GM23338 (cell line): ENCODE data around the gene TOR2A. TPM values are rescaled to one million over a fixed set of nuclear protein-coding genes. Genes with fewer than 3 reads are reported as not detected.
A peak's percentile ranks its signal among the peaks of the same experiment; 100 is the strongest.

Experiments used
- ATAC-seq: fragments of 200-7000 bp; cut with Tn5 transposase; 3 replicates; pipeline ENCODE4 v1.9.1; 2020
- DNase-seq: peaks from one replicate; pipeline ENCODE4 v3.0.0-alpha.2; 2015; ENCODE audit warnings: low spot score
- H2AFZ ChIP-seq: fragments of 200-600 bp; sonication (generic); 2 replicates; pipeline ENCODE4 v1.8.0; 2016; ENCODE audit warnings: antibody characterized with exemption, mild to moderate bottlenecking, moderate library complexity
- H3F3A ChIP-seq: fragments of 200-600 bp; sonication (generic); replicated peaks from 2 replicates; pipeline ENCODE4 v1.8.0; 2017; ENCODE audit warnings: antibody characterized with exemption, mixed run types, low read depth
- H3K27ac ChIP-seq: fragments of 200-600 bp; sonication (generic); 2 replicates; pipeline ENCODE4 v1.6.1; 2016; ENCODE audit warnings: low read depth
- H3K27me3 ChIP-seq: fragments of 200-600 bp; sonication (generic); 2 replicates; pipeline ENCODE4 v1.8.0; 2016; ENCODE audit warnings: mild to moderate bottlenecking, mixed run types, moderate library complexity; ENCODE audit not compliant: insufficient read depth
- H3K36me3 ChIP-seq: fragments of 200-600 bp; sonication (generic); 2 replicates; pipeline ENCODE4 v1.8.0; 2016; ENCODE audit warnings: mild to moderate bottlenecking; ENCODE audit not compliant: insufficient read depth
- H3K4me1 ChIP-seq: fragments of 200-600 bp; sonication (generic); 2 replicates; pipeline ENCODE4 v1.8.0; 2016; ENCODE audit warnings: mild to moderate bottlenecking, moderate library complexity; ENCODE audit not compliant: insufficient read depth
- H3K4me2 ChIP-seq: fragments of 200-600 bp; sonication (generic); 2 replicates; pipeline ENCODE4 v1.7.1; 2017; ENCODE audit warnings: mixed run types
- H3K4me3 ChIP-seq: fragments of 200-600 bp; sonication (generic); 2 replicates; pipeline ENCODE4 v1.6.1; 2016; ENCODE audit warnings: mixed run types
- H3K79me2 ChIP-seq: fragments of 200-600 bp; sonication (generic); replicated peaks from 2 replicates; pipeline ENCODE4 v1.8.0; 2017; ENCODE audit warnings: mild to moderate bottlenecking; ENCODE audit not compliant: insufficient read depth
- H3K9me2 ChIP-seq: fragments of 200-600 bp; sonication (generic); 2 replicates; pipeline ENCODE4 v1.8.0; 2017; ENCODE audit not compliant: insufficient read depth
- H4K20me1 ChIP-seq: fragments of 200-600 bp; sonication (generic); replicated peaks from 2 replicates; pipeline ENCODE4 v1.8.0; 2017; ENCODE audit warnings: mild to moderate bottlenecking; ENCODE audit not compliant: insufficient read depth
- H3K27ac Mint-ChIP-seq: 2 replicates; pipeline ENCODE4 v1.8.0; 2020; ENCODE audit warnings: inconsistent platforms, mild to moderate bottlenecking, moderate library complexity, mixed read lengths
- H3K27me3 Mint-ChIP-seq: 3 replicates; pipeline ENCODE4 v1.8.0; 2022; ENCODE audit warnings: low read depth, mild to moderate bottlenecking, moderate library complexity, mixed read lengths, inconsistent platforms; ENCODE audit not compliant: insufficient read depth, poor library complexity
- H3K36me3 Mint-ChIP-seq: 3 replicates; pipeline ENCODE4 v1.8.0; 2021; ENCODE audit warnings: low read depth, mild to moderate bottlenecking, inconsistent platforms, moderate library complexity, mixed read lengths
- H3K4me1 Mint-ChIP-seq: 3 replicates; pipeline ENCODE4 v1.8.0; 2020; ENCODE audit warnings: mild to moderate bottlenecking, inconsistent platforms, mixed read lengths
- H3K4me3 Mint-ChIP-seq: 3 replicates; pipeline ENCODE4 v1.8.0; 2021; ENCODE audit warnings: moderate library complexity, mild to moderate bottlenecking, inconsistent platforms, mixed read lengths
- H3K9me3 Mint-ChIP-seq: 3 replicates; pipeline ENCODE4 v1.8.0; 2020; ENCODE audit warnings: moderate library complexity, mild to moderate bottlenecking, inconsistent platforms, mixed read lengths
- CREB1 ChIP-seq: fragments of 250-450 bp; sonication (Bioruptor Pico); IDR thresholded peaks from 2 replicates; pipeline ENCODE4 v1.5.0; 2020; ENCODE audit warnings: low read depth, mild to moderate bottlenecking, moderate library complexity
- ETS1 ChIP-seq: IDR thresholded peaks from 2 replicates; pipeline ENCODE4 v1.6.1; 2016; ENCODE audit warnings: antibody characterized with exemption
- EZH2 ChIP-seq: fragments of 200-600 bp; sonication (generic); IDR thresholded peaks from one replicate; pipeline ENCODE4 v1.8.0; 2017; ENCODE audit warnings: antibody characterized with exemption, mild to moderate bottlenecking, low read depth; ENCODE audit not compliant: unreplicated experiment
- EZH2phosphoT487 ChIP-seq: fragments of 200-600 bp; sonication (generic); IDR thresholded peaks from one replicate; pipeline ENCODE4 v1.8.1; 2018; ENCODE audit warnings: antibody characterized with exemption; ENCODE audit not compliant: unreplicated experiment
- JUNB ChIP-seq: IDR thresholded peaks from one replicate; pipeline ENCODE4 v1.6.1; 2016; ENCODE audit warnings: antibody characterized with exemption; ENCODE audit not compliant: unreplicated experiment
- NANOG ChIP-seq: IDR thresholded peaks from 2 replicates; pipeline ENCODE4 v1.6.1; 2016; ENCODE audit warnings: antibody characterized with exemption, borderline replicate concordance
- REST ChIP-seq: IDR thresholded peaks from one replicate; pipeline ENCODE4 v1.6.1; 2018; ENCODE audit warnings: antibody characterized with exemption; ENCODE audit not compliant: unreplicated experiment
- ZNF114 ChIP-seq: fragments of 250-450 bp; sonication (Bioruptor Pico); IDR thresholded peaks from 2 replicates; pipeline ENCODE4 v1.5.0; 2020; ENCODE audit warnings: mild to moderate bottlenecking, moderate library complexity
- ZNF331 ChIP-seq: fragments of 250-450 bp; sonication (Bioruptor Pico); IDR thresholded peaks from 2 replicates; pipeline ENCODE4 v1.5.0; 2020; ENCODE audit warnings: low read depth, mild to moderate bottlenecking, moderate library complexity
- ZNF462 ChIP-seq: fragments of 250-450 bp; sonication (Bioruptor Pico); IDR thresholded peaks from 2 replicates; pipeline ENCODE4 v1.5.0; 2020; ENCODE audit warnings: mild to moderate bottlenecking, moderate library complexity
- polyA plus RNA-seq: library from polyadenylated mRNA; unstranded; fragments of >200 nt; fragmentation: Nextera tagmentation; extraction: Ambion mirVana; gene quantifications from 2 replicates; pipeline ENCODE4 v1.2.1, GENCODE V29; 2016
- total RNA-seq: library from RNA; depleted of rRNA; stranded (reverse); fragments of >200 nt; shearing (Covaris generic); gene quantifications from 2 replicates; pipeline ENCODE4 v1.2.3, GENCODE V29; 2014

The TOR2A gene
- total and polyA plus RNA-seq, 2 experiments from 2014 or later: 14.4 to 23.5 TPM

GRCh38 chr9:127700594-127701255, 34.4 kb downstream of the TOR2A start:
- H2AFZ ChIP-seq: 0 out of 2 replicates have a peak overlapping the region, but pooled peaks have one; percentile 38
- no peaks in the 10 kb centered on the region for H3K9me2 ChIP-seq
- no peaks in the 10 kb centered on the region for H3K36me3 ChIP-seq
- H3K36me3 Mint-ChIP-seq: no peaks in the 10 kb centered on the region
- H3K4me3 ChIP-seq: no peak overlapping the region
- no peaks in the 10 kb centered on the region for H3K79me2 ChIP-seq
- peaks cover 4% of the 10 kb centered on the region for H3K27me3 Mint-ChIP-seq
- no peak for ATAC-seq
- H4K20me1 ChIP-seq: no peaks in the 10 kb centered on the region
- no peak overlapping the region for H3K27ac Mint-ChIP-seq
- H3K4me1 Mint-ChIP-seq: peaks cover 5% of the 10 kb centered on the region
- H3K4me1 ChIP-seq: no peaks in the 10 kb centered on the region; the same call in 1 of the 2 replicates
- TF ChIP-seq ZNF331 (CRISPR knock-in tag) (no peak), CREB1 (no peak), EZH2 (no peak), NANOG (no peak)
- H3F3A ChIP-seq: no peaks in the 10 kb centered on the region; the same call in 1 of the 2 replicates
- no peaks in the 10 kb centered on the region for H3K27me3 ChIP-seq
- no peak overlapping the region; the same call in 2 of the 3 replicates for H3K4me3 Mint-ChIP-seq
- DNase-seq: no peak
- H3K4me2 ChIP-seq: no peak overlapping the region
- H3K9me3 Mint-ChIP-seq: no peaks in the 10 kb centered on the region; the same call in 1 of the 3 replicates
- no peak overlapping the region for H3K27ac ChIP-seq

GRCh38 chr9:127700140-127700539, 35.0 kb downstream of the TOR2A start:
- Mint-ChIP-seq H3K27me3 (peaks cover 4% of the 10 kb centered on the region), H3K9me3 (no peaks in the 10 kb centered on the region; the same call in 1 of the 3 replicates), H3K4me3 (no peak overlapping the region; the same call in 2 of the 3 replicates), H3K4me1 (peaks cover 2% of the 10 kb centered on the region; the same call in 2 of the 3 replicates), H3K36me3 (no peaks in the 10 kb centered on the region), H3K27ac (no peak overlapping the region)
- no peaks in the 10 kb centered on the region for H3K36me3 ChIP-seq
- H3K4me2 ChIP-seq: no peak overlapping the region
- no peak overlapping the region for H3K27ac ChIP-seq
- H3K9me2 ChIP-seq: no peaks in the 10 kb centered on the region
- no peaks in the 10 kb centered on the region; the same call in 1 of the 2 replicates for H3F3A ChIP-seq
- no peaks in the 10 kb centered on the region for H3K79me2 ChIP-seq
- no peaks in the 10 kb centered on the region for H3K27me3 ChIP-seq
- DNase-seq (no peak), ATAC-seq (no peak)
- H3K4me3 ChIP-seq: no peak overlapping the region
- no peaks in the 10 kb centered on the region for H3K4me1 ChIP-seq
- H4K20me1 ChIP-seq: no peaks in the 10 kb centered on the region
- H2AFZ ChIP-seq: 0 out of 2 replicates have a peak overlapping the region, but pooled peaks have one; percentile 38
- TF ChIP-seq EZH2phosphoT487: no peak
- no peak for TF ChIP-seq ZNF462 (CRISPR knock-in tag)
- TF ChIP-seq EZH2: no peak
- no peak for TF ChIP-seq ZNF331 (CRISPR knock-in tag)
- no peak for TF ChIP-seq ZNF114 (CRISPR knock-in tag)
- no peak for TF ChIP-seq ETS1
- TF ChIP-seq JUNB: no peak
- no peak for TF ChIP-seq NANOG
- TF ChIP-seq REST: no peak
